PC-3 (cell line): ENCODE data around the gene PAX5.
"Not testable (repeated sequence)": the region's sequence is repeated elsewhere in the genome, so short reads cannot be mapped to it uniquely, and the experiment has no call there.

Source experiments
- EZH2 ChIP-seq: fragments of 300-600 bp; sonication (generic); IDR thresholded peaks from one replicate; pipeline ENCODE4 v1.6.1; 2017; ENCODE audit warnings: antibody characterized with exemption, mild to moderate bottlenecking, low read length; ENCODE audit not compliant: unreplicated experiment
- EZH2phosphoT487 ChIP-seq: fragments of 300-600 bp; sonication (generic); IDR thresholded peaks from 2 replicates; pipeline ENCODE4 v1.6.1; 2018; ENCODE audit warnings: mild to moderate bottlenecking, antibody characterized with exemption, low read length, borderline replicate concordance
- TF ChIP-seq, protein P1 (sequence below): fragments of 300-600 bp; sonication (generic); conservative IDR thresholded peaks from 2 replicates; pipeline ENCODE4 v1.5.1; 2017; ENCODE audit warnings: antibody characterized with exemption, low read depth, mild to moderate bottlenecking, low read length

GRCh38 chr9:37074790-37075189 lies 40.7 kb upstream of the PAX5 start:
- TF ChIP-seq EZH2phosphoT487, EZH2: not testable (repeated sequence)
- TF ChIP-seq, protein P1, sequence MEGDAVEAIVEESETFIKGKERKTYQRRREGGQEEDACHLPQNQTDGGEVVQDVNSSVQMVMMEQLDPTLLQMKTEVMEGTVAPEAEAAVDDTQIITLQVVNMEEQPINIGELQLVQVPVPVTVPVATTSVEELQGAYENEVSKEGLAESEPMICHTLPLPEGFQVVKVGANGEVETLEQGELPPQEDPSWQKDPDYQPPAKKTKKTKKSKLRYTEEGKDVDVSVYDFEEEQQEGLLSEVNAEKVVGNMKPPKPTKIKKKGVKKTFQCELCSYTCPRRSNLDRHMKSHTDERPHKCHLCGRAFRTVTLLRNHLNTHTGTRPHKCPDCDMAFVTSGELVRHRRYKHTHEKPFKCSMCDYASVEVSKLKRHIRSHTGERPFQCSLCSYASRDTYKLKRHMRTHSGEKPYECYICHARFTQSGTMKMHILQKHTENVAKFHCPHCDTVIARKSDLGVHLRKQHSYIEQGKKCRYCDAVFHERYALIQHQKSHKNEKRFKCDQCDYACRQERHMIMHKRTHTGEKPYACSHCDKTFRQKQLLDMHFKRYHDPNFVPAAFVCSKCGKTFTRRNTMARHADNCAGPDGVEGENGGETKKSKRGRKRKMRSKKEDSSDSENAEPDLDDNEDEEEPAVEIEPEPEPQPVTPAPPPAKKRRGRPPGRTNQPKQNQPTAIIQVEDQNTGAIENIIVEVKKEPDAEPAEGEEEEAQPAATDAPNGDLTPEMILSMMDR, result not testable (repeated sequence)
